AML-193 (cell line): Measurements from ENCODE around the gene RPS5.
"Not testable (repeated sequence)": the region's sequence is repeated elsewhere in the genome, so short reads cannot be mapped to it uniquely, and the experiment has no call there.

Source experiments
- DNase-seq, 2 experiments: peaks; one replicate each; lab custom pipeline; 2025; lab: John Stamatoyannopoulos, UW

RPS5 gene

DNA sequence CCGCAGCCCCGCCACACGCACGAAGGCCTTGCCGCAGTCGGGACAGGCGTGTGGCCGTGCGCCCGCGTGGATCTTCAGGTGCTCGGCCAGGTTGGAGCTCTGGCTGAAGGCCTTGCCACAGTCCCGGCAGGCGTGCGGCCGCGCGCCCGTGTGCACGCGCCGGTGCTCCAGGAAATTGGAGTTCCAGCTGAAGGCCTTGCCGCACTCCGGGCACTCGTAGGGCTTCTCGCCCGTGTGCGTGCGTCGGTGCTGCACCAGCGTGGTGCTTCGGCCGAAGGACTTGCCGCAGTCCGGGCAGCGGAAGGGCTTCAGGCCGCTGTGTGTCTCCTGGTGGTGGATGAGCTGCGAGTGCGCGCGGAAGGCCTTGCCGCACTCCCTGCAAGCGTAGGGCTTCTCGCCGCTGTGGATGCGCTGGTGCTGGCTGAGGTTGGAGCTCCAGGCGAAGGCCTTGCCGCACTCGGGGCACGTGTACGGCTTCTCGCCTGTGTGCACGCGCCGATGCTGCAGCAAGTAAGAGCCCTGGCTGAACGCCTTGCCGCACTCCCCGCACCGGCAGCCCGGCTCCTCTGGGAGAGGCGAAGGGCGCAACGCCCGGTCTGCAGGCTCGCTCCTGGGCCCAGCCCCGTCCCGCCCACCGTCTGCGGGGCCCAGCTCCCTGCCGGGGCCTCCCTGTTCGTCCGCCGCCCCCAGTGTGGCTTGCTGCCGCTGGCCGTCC, 30.1 kb upstream of the RPS5 start:
- no peak for DNase-seq

DNA sequence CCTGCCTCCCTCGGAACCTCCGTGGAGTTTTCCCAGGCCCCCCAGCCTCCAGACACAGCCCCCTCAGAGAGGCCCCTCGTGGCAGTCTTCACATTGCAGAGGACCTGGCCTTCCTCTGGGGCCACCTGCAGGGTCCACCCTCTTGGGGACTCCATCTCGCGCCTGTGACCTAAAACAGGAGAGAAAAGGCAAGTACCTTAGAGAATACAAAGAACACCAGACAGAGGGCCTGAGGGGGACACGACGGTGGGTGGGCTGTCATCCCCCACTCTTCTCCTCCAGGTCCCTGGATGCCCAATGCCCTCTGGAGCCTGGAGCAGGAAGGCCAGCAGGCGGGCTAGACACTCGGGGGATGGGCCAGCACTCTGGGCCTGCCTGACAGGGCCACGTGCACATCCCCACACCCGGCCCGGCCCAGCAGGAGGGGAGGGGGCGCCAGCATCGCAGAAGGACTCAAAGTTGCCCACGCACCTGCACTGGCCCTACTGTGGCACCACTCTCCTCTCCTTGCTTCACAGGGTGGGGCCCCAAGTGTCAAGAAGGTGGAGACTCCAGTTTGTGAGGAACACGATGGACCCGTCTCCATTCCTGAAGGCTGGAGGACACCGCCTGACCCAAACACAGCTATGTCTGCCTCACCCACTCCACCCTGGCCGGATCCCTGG, 29.5 kb upstream of the RPS5 start:
- DNase-seq = no peak

DNA sequence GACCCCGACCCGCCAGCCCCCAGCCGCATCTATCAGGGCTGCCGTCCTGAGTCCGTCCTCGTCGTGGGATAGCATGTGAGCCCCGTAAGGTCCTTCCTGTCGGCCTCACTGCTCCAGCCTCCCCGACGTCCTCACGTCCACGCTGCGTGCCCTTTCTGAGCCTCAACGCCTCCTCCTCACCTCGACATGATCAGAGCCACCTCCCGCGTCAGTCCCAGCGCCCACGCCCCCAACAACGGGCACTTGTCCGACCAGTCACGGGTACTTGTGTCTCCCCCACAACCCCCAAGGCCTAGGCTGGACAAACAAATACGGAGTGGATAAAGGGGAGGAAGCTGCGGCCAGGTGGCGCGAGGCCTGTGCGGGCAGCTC, 25.2 kb upstream of the RPS5 start:
- peak; percentile 38 to 47 for DNase-seq

DNA sequence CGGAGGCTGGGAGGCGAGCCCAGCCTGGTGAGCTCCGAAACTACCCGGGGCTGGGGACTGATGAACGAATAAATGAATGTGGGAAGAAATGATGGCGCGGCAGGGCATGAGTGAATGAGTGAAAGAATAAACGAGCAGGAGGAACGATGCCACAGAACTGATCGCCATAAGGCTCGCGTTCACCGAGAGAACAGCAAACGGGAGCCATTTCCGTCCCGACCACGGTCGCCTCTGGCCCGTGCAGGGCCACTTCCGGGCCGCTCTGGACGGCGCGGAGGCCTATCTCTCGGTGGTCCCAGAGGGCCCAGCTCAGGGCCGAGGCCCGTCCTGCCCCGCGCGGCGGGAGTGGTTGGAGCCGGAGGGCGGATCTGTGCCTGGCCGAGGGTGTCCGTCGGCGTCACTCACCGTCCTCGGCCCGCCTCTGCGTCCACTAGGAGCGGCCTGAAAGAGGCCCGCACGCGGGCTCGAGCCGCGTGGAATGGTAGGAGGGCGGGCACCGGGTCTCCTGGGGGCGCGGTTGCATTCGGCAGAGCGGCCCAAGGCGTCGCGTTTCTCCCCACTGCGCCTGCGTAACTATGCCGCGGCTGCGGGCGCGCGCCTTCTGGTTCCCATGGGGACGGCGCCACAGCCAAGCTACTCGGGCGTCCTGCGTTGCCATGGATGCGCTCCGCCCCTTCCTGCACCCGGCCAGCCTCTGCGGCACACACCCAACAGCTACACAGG, 24.6 kb upstream of the RPS5 start, which contains the start of gene ZNF497:
Gene ZNF497, minus strand, starts transcription at position 480 of the 723 bp plus-strand sequence. CDS start 5,116 bp downstream, outside the sequence.
- DNase-seq = peak; percentile 86 to 91

DNA sequence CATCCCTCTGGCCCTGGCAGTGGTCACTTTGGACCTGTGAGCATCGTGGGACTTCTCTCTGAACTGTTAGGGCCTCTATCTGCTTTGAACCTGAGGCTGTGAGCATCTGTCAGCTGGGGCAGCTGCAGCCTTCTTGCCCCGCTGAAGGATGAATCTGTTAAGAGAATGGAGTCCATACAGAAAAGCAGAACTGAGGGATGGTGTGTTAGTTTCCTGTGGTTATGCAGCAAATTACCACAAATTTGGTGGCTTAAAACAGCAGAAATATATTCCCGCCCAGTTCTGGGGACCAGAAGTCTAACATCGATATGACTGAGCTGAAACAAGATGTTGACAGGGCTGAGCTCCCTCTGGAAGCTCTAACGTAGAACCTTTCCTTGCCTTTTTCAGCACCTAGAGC, 22.9 kb upstream of the RPS5 start:
- DNase-seq = peak; percentile 82 to 90

DNA sequence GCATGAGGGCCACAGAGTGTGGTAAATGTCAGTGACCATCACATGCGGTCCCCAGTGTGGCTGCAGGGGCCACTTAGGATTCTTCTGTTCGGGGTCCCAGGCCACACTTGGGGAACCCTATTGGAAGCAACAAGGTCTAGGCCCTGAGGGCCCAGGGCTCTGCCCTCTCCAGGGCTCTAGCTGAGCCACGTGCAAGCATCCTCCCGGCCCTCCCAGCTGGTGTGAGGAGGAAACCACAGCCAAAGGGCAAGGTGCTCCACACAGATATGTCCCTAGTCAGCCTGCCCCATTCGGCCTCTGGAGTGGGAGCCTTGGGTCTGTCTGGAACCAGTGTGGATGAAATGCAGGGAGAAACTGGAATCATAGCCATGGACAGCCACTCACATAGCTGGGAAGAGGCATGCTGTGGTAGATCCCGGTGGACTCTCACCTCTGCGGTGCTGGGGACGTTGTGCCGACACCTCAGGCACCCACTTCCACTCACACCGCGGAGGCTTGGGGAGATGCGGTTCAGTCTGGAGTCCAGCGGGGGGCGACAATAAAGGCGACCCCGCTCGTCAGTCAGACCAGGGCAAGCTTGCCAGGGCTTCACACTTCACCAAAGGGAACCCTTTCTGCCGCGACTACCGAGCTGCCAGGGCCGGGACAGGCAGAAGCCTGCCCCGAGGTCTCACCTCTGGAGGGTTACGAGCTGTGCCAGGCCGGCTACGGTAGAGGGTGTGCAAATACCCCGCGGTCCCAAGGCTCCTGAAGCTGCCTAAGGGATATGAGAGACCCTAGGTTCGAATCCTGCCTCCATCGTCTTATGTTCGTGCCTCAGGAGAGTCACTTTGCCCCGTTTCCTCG, 20.3 kb upstream of the RPS5 start:
- DNase-seq = no peak

DNA sequence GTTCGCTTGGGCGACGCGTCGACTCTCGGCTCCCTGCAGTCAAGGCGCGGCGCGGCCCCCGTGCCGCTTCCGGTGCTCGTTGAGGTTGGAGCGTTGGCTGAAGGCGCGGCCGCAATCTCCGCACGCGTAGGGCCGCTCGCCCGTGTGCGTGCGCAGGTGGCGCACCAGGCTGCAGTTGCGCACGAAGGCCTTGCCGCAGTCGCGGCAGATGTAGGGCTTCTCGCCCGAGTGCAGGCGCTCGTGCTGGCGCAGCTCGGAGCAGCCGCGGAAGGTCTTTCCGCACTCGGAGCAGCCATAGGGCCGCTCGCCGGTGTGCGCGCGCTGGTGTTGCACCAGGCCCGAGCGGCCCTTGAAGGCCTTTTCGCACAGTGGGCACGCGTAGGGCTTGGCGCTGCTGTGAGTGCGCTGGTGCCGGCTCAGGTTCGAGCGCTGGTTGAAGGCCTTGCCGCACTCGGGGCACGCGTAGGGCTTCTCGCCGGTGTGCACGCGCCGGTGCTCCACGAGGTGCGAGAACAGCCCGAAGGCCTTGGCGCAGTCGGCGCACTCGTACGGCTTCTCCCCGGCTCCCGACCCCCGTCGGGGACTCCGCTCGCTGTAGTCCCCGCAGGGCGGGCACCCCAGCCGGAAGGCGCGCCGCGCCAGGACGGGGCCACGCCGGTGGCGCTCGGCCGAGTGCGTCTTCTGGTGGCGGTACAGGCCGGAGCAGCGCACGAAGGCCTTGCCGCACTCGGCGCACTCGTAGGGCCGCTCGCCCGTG, 19.2 kb upstream of the RPS5 start:
- no peak for DNase-seq

DNA sequence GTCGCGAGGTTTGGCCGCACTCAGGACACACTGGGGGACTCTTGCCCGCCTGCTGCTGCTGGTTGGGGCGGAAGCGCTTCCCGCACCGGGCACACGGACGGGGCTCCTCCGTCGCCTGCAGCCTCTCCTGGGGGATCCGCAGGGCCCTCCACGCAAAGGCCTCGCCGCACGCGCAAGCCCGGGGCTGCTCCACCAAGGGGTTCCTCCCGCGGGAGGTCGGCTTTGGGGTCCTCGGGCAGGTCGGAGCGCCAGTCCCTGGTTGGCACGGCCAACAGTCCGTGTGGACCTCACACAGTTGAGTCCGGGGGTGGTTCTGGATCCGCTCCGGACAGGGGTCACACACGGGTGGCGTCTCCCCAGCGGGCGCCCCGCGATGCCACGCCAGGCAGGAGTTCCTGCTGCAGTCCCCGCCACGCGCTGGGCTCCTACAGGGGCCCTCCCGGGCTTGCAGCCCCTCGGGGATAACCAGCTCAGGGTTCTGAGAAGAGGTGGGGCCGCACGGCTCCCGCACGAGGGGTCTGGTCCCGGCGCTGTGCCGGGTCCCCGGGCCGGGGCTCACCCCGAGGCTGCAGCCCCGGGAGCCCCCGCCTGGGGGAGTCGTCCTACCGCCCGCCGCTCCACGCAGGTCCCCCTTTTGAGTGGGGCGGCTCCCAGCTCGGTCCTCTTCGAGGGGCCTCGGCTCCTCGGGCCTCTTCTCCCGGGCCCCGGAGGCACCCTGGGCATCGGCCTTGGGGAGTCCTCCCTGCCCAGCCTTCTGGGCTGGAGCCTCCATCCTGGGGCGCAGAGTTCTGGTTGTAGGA, 18.3 kb upstream of the RPS5 start:
- no peak for DNase-seq

DNA sequence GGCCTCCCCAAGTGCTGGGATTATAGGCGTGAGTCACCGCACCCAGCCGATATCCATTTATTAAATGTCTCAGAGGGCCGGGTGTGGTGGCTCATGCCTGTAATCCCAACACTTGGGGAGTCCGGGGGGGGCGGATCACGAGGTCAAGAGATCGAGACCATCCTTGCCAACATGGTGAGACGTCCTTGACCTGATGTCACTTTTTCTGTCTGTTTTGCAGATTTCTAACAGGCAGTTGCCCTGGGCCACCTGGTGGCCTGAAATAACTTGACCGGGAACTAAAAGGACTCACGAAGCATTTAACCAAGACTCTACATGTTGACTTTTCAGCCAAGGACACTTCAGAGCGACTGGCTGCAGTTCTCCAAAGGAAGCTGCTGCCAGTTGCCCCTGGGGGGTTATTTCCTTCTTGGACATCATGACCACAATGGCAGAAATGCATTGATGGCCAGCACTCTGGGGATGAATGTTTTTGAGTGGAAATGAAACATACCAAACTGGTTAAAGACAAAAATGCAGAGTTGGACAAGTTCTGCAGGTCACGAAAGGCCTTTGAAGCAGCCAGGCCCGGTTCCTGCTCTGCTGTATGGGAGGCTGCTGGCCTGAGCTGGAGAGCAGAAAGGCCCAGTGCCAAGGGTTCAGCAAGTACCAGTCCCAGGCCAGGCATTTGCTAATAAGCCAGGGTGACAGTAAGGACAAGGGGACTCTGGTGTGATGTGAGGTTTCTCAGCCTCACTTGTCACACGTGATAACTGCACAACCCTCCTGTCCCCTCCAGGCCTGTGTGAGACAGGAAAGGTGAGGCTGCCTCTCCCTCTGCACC, 14.5 kb upstream of the RPS5 start:
- peak; percentile 35 to 54 for DNase-seq

DNA sequence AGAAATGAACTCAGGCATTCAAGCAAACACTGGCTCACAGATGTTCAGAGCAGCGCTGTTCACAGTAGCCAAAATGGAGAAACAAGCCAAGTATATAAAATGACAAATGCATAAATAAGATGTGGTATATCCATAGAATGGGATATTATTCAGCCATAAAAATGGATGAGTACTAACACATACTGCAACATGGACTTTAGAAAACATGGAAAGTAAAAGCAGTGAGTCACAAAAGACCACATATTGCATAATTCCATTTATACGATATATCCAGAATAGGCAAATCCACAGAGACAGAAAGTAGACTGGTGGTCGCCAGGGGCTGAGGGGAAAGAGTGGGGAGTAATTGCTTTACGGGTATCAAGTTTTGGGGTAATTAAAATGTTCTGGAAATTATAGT, 12.9 kb upstream of the RPS5 start:
- DNase-seq = no peak

DNA sequence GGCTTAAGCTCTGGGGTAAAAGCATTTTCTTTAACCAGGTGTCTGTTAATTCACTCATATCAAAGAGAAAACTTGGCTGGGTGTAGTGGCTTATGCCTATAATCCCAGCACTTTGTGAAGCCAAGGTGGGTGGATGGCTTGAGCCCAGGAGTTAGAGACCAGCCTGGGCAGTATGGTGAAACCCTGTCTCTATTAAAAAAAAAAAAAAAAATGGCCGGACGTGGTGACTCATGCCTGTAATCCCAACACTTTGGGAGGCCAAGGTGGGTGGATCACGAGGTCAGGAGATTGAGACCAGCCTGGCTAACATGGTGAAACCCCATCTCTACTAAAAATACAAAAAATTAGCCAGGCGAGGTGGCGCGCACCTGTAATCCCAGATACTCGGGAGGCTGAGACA, 10.3 kb upstream of the RPS5 start:
- not testable (repeated sequence) for DNase-seq

DNA sequence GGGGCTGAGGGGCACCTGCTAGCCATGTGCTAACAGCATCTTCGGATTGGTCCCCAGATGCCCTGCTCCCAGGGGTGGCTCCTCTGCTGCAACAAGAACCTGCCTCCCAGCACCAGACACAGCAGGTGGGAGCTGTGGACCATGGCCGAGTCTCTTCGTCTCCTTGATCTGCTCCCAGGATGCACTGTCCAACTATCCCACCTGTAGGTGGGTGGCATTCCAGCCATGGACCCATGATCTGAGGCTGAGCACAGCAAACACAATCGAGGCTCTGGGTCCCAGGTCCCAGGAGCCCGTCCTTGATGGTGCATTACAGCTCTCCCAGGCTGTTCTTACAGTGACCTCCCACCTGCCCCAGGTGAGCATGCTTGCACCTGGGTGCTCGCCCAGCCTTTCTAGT, 7.8 kb upstream of the RPS5 start:
- no peak for DNase-seq

DNA sequence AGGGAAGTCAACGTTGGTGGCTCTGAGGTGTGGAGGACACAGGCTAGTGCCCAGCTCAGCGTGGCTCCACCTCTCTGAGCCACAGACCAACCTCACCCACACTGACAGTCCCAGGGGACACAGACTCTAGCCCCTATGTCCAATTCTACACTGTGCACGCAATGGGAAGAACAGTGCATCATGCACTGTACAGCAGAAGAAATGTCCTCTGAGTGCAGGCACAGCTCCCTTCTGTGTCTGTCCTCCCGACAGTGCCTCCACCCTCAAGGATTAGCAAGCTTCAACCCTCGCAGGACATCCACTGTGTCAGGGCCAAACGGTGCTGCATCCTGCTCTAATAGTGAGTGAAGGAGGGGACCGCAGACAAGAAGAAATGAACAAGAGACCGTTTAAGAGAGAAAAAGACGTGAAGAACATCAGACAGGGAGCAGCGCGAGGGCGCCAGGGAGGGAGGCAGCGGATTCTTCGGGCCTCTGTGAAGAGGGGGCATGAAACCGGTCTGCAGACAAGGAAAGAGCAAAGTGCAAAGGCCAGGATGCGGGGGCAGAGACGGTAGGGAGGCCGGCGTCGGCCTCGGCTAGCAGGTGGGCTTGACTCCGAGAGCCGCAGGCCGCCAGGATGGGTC, 6.9 kb upstream of the RPS5 start:
- DNase-seq = no peak

DNA sequence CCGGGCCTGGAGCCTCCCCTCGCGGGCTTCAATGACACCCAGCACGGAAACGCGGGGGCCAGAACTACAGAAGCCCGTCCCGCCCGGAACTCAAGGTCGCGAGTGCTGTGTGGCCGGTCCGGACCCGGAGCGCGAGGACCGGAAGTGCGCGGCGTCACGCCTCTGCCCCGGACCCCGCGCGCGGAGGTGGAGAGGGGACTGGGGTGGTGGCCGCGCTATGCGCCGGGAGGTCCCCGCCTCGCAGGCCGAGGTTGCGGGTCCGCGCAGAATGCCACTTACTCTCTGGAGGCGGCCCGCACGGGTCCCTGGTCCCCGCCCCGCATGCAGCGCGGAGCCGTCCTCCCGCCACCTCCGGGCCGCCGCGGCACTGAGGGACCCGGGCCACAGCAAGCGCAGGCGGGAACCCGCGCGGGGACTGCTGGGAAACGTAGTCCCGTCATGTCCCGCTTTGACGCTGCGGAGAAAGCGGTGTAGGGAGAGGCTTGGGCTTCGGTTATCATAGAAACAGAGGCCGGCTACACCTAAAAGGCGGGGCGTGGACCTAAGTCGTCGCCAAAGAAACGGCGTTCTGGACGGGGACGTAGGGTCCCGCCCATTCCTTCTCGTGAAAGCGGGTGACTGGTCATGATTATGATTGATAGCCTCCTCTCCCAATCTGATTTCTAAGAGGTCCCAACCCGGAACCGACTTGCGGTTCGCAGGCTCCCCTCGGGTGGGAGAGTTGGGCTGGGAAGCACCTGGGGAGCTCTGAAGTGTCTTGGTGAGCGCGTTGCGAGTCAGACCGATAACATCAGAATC, 6.2 kb upstream of the RPS5 start, which contains the start of gene ZNF837:
Gene ZNF837, minus strand, starts transcription at position 369 of the 798 bp plus-strand sequence. CDS start 11,698 bp downstream, outside the sequence.
- peak; percentile 98 to 99 for DNase-seq

DNA sequence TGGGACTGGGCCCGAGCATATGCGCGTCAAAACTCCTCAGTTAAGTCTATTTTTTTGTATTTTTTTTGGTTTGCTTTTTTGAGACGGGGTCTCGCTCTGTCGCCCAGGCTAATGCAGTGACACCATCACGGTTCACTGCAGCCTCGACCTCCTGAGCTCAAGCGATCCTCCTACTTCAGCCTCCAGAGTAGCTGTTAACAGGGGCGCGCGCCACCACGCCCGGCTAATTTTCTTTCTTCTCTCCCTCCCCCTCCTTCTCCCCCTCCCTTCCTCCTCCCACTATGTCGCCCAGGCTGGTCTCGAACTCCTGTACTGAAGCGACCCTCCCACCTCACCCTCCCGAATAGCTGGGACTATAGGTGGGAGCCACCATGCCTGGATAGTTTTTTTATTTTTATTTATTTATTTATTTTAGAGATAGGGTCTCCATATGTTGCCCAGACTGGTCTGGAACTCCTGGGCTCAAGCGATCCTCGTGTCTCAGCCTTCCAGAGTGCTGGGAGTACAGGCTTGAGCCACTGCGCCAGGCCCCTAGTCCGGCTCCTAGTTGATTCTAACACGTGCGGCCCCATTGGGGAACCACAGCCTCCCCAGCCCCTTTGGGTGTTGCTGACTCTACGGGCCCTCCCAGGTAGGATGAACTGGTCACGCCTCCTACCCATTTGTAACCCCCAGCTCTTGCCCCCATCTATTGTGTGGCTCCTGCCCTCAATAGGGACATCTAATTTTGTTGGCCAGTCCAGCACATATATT, 5.4 kb upstream of the RPS5 start:
- DNase-seq = no peak

DNA sequence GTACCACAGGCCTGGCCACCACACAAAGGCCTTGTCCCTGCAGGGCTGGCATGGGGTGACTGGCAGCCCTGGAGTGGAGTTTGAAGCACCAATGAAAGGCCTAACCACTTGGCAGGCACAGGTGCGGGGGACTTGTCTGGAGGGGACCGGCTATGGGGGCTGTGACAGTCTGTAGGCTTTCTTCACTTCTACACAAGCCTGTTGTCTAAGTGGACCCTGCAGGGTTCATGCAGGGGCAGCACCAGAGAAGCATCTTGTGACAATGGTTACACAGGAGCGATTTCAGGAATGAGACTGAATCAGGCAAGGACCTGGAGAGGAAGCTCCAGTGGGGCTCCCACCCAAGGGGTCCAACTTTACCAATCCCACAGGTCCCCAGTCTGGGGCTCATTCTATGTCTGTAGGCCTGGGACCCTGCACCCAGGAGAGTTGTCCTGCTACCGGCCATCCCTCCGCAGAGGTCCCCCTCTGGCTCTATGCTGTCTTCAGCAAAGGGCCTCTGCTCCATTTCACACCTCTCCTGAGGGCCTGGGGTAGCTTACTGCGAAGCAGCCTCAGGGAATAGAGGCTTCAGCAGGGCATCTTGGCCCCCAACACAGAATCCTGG, 4.0 kb upstream of the RPS5 start:
- no peak for DNase-seq

DNA sequence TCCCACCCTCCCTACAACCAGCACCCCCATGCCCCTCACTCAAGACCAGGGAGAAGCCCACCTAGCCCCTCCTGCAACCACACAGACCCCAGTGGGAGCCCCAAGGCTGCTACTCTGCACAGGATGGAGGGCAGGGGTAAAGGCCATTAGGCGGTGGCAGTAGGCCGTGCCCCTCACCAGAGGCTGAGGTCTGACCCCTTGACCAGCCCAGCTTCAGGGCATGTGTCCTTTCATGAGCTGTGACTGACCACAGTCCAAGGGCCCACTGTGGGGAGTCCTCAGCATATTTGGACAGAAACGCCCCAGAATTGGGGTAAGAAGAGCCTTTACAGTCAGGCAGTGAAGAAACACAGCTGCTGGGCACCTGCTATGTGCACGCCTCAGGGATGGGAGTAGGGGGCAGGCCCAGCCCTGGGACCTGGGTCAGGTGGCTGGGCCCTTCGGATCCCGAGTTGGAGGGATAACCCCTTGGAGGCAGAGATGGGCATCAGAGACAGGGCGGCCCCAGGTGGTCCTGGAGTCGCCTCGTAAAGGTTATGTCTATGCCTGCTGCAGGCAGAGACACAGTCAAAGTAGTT, 1.7 kb upstream of the RPS5 start:
- DNase-seq = no peak
